IMR-90 (cell line): ENCODE results near the gene PRDX5.

Experiments used
- BHLHE40 ChIP-seq: fragments of 150-350 bp; IDR thresholded peaks from 2 replicates; pipeline ENCODE4 v1.6.1; 2016; ENCODE audit warnings: mild to moderate bottlenecking, low read depth, low read length
- FOS ChIP-seq: fragments of 150-350 bp; IDR thresholded peaks from 2 replicates; pipeline ENCODE4 v1.6.1; 2016; ENCODE audit warnings: low read depth, low read length
- MAZ ChIP-seq: IDR thresholded peaks from 2 replicates; pipeline ENCODE4 v1.6.1; 2012; ENCODE audit warnings: low read depth, mild to moderate bottlenecking, low read length, improper control_type of control experiment, moderate library complexity, borderline replicate concordance
- MXI1 ChIP-seq: IDR thresholded peaks from 2 replicates; pipeline ENCODE4 v1.6.1; 2012; ENCODE audit warnings: low read depth, mild to moderate bottlenecking, low read length, moderate library complexity, borderline replicate concordance
- POLR2A ChIP-seq: IDR thresholded peaks from 2 replicates; pipeline ENCODE4 v1.6.1; 2012; ENCODE audit warnings: mild to moderate bottlenecking, low read depth, low read length
- RAD21 ChIP-seq: IDR thresholded peaks from 2 replicates; pipeline ENCODE4 v1.6.1; 2012; ENCODE audit warnings: low read length, improper control_type of control experiment
- SMC3 ChIP-seq: fragments of 150-350 bp; IDR thresholded peaks from 2 replicates; pipeline ENCODE4 v1.6.1; 2016; ENCODE audit warnings: low read depth, mild to moderate bottlenecking, antibody characterized with exemption, low read length, moderate library complexity
- TF ChIP-seq, protein P1 (sequence below): conservative IDR thresholded peaks from 2 replicates; pipeline ENCODE4 v1.5.1; 2012; ENCODE audit warnings: mild to moderate bottlenecking, low read depth, low read length, improper control_type of control experiment
- TF ChIP-seq, protein P2 (sequence below): fragments of 150-350 bp; IDR thresholded peaks from 2 replicates; pipeline ENCODE4 v1.6.1; 2017; ENCODE audit warnings: mild to moderate bottlenecking, antibody characterized with exemption, low read length, low read depth

DNA sequence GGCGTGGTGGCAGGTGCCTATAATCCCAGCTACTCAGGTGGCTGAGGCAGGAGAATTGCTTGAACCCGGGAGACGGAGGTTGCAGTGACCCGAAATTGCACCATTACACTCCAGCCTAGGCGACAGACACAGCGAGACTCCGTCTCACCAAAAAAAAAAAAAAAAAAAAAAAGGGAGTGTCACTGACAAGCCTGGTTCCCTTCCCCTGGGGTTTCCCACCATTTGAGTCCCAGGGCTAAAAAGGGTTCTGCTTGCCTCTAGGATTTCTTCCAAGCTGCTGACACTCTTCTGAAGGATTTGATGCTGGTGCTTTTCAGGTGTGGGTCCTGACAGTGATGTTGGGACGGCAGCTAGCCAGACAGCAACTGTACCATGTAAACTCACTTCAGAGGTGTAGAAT is 20.8 kb downstream of the PRDX5 start:
- TF ChIP-seq SMC3 = no peak
- TF ChIP-seq, protein P1, sequence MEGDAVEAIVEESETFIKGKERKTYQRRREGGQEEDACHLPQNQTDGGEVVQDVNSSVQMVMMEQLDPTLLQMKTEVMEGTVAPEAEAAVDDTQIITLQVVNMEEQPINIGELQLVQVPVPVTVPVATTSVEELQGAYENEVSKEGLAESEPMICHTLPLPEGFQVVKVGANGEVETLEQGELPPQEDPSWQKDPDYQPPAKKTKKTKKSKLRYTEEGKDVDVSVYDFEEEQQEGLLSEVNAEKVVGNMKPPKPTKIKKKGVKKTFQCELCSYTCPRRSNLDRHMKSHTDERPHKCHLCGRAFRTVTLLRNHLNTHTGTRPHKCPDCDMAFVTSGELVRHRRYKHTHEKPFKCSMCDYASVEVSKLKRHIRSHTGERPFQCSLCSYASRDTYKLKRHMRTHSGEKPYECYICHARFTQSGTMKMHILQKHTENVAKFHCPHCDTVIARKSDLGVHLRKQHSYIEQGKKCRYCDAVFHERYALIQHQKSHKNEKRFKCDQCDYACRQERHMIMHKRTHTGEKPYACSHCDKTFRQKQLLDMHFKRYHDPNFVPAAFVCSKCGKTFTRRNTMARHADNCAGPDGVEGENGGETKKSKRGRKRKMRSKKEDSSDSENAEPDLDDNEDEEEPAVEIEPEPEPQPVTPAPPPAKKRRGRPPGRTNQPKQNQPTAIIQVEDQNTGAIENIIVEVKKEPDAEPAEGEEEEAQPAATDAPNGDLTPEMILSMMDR = no peak
- TF ChIP-seq FOS = no peak
- no peak for TF ChIP-seq RAD21
- TF ChIP-seq, protein P2, sequence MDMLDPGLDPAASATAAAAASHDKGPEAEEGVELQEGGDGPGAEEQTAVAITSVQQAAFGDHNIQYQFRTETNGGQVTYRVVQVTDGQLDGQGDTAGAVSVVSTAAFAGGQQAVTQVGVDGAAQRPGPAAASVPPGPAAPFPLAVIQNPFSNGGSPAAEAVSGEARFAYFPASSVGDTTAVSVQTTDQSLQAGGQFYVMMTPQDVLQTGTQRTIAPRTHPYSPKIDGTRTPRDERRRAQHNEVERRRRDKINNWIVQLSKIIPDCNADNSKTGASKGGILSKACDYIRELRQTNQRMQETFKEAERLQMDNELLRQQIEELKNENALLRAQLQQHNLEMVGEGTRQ = no peak
- no peak for TF ChIP-seq POLR2A
- no peak for TF ChIP-seq MAZ
- no peak for TF ChIP-seq MXI1
- TF ChIP-seq BHLHE40 = no peak
